Activated CD8-positive, alpha-beta memory T cell treated with anti-CD3 and anti-CD28 coated beads for 36 hours (primary cell): Measurements from ENCODE around the gene FNDC4. TPM values are rescaled to one million over a fixed set of nuclear protein-coding genes. Genes with fewer than 3 reads are reported as not detected.

ENCODE experiments used
- total RNA-seq, 2 experiments: library from RNA; stranded (reverse); gene quantifications; one replicate each; pipeline ENCODE4 v1.2.3, GENCODE V29; 2021

Gene FNDC4
- total RNA-seq, 2 experiments from 2014 or later, result not detected

Other genes with a start within 250 kb of the FNDC4 start
- under 1 TPM; 0.23 to 0.59 TPM for gene SLC30A3, start 232.2 kb downstream of the FNDC4 start, total RNA-seq
- not detected for gene DNAJC5G, start 219.8 kb downstream of the FNDC4 start, total RNA-seq
- gene TRIM54, start 212.8 kb downstream of the FNDC4 start, total RNA-seq, result under 1 TPM; 0.15 to 0.30 TPM
- gene UCN, start 186.8 kb downstream of the FNDC4 start, total RNA-seq, result 1 to 10 TPM; 1.0 to 1.1 TPM
- gene MPV17, start 172.1 kb downstream of the FNDC4 start, total RNA-seq, result 10 to 100 TPM; 89.3 to 92.8 TPM
- gene GTF3C2, start 138.4 kb downstream of the FNDC4 start, total RNA-seq, result 10 to 100 TPM; 76.1 to 76.6 TPM
- 10 to 100 TPM; 43.6 to 46.6 TPM for gene EIF2B4, start 124.9 kb downstream of the FNDC4 start, total RNA-seq
- gene SNX17, start 124.6 kb downstream of the FNDC4 start, total RNA-seq, result 100 to 1,000 TPM; 111 to 112 TPM
- gene ZNF513, start 114.5 kb downstream of the FNDC4 start, total RNA-seq, result 1 to 10 TPM; 8.2 to 9.5 TPM
- gene PPM1G, start 85.6 kb downstream of the FNDC4 start, total RNA-seq, result 100 to 1,000 TPM; 179 to 181 TPM
- 10 to 100 TPM; 65.0 to 71.2 TPM for gene NRBP1, start 66.6 kb downstream of the FNDC4 start, total RNA-seq
- gene KRTCAP3, start 52.8 kb downstream of the FNDC4 start, total RNA-seq, result 1 to 10 TPM; 3.9 to 4.6 TPM
- 10 to 100 TPM; 12.1 to 13.9 TPM for gene IFT172, start 5.5 kb downstream of the FNDC4 start, total RNA-seq
- not detected for gene GCKR, start 1.6 kb upstream of the FNDC4 start, total RNA-seq
- gene ZNF512, start 87.8 kb upstream of the FNDC4 start, total RNA-seq, result 10 to 100 TPM; 22.4 to 23.3 TPM
- under 1 TPM in 1 of 2 experiments, not detected in 1; 0.25 TPM for gene CCDC121, start 133.8 kb upstream of the FNDC4 start, total RNA-seq
- 10 to 100 TPM; 60.7 to 62.5 TPM for gene GPN1, start 133.8 kb upstream of the FNDC4 start, total RNA-seq
- gene SUPT7L, start 168.4 kb upstream of the FNDC4 start, total RNA-seq, result 10 to 100 TPM; 27.5 to 31.0 TPM
- 10 to 100 TPM; 27.8 to 28.7 TPM for gene SLC4A1AP, start 168.7 kb upstream of the FNDC4 start, total RNA-seq